Ovary (tissue), 3 donors: ENCODE measurements around the gene TMEM50B.

ENCODE experiments used
- EP300 ChIP-seq: sonication (generic); formaldehyde crosslinking; IDR thresholded peaks from one replicate; pipeline ENCODE4 v1.6.1; 2017; ENCODE audit warnings: antibody characterized with exemption
- POLR2A ChIP-seq: fragments of 450-650 bp; IDR thresholded peaks from one replicate; pipeline ENCODE4 v1.6.1; 2017; ENCODE audit warnings: antibody characterized with exemption, mild to moderate bottlenecking, moderate library complexity
- TF ChIP-seq, protein P1 (sequence below), 3 donors: fragments of 450-650 bp in 2 of 3; fragments of 200-600 bp in 1 of 3; IDR thresholded peaks; one replicate each; pipeline versions ENCODE4 v1.5.1 to v1.8.0; 2016 to 2022; ENCODE audit warnings: antibody characterized with exemption in 3 of 3, mild to moderate bottlenecking in 1 of 3
- donor health status: DM: no; HTN: no; CAD: no.

DNA sequence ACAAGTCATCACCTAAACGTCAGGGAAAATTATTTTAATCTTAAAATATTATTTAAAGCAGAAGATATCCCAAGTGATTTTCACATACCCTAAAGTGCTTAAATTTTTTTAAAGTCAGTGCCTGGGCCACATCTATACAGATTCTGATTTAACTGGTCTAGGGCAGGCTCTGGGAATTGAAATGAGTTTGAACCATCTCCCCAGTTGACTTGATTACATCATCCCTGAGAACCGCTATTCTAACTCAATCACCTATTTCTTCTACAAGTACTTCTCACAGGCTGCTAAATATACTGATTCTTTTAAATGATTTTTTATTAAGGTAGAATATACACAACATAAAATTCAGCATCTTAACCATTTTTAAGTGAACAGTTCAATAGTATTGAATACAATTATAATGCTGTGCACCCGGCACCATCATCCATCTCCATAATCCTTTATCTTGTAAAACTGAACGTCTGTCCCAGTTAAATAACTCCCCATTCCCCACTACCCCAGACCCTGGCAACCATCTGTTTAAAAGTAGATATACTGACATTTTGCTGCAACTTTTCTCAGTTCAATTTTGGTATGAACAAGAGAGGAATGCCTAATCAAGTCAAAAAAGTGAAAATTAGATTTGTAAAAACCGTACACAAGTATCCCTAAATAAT is 42.7 kb upstream of the TMEM50B start:
- TF ChIP-seq, protein P1, sequence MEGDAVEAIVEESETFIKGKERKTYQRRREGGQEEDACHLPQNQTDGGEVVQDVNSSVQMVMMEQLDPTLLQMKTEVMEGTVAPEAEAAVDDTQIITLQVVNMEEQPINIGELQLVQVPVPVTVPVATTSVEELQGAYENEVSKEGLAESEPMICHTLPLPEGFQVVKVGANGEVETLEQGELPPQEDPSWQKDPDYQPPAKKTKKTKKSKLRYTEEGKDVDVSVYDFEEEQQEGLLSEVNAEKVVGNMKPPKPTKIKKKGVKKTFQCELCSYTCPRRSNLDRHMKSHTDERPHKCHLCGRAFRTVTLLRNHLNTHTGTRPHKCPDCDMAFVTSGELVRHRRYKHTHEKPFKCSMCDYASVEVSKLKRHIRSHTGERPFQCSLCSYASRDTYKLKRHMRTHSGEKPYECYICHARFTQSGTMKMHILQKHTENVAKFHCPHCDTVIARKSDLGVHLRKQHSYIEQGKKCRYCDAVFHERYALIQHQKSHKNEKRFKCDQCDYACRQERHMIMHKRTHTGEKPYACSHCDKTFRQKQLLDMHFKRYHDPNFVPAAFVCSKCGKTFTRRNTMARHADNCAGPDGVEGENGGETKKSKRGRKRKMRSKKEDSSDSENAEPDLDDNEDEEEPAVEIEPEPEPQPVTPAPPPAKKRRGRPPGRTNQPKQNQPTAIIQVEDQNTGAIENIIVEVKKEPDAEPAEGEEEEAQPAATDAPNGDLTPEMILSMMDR (IDR thresholded peaks at IDR 0.05), result no peak
- no peak for TF ChIP-seq EP300
- TF ChIP-seq POLR2A, result no peak
